Thyroid gland (tissue), 4 donors: ENCODE data around the gene CD80.

Experiments used
- CTCF ChIP-seq, 6 experiments: fragments of 200-600 bp in 3 of 6; fragments of 450-650 bp in 3 of 6; sonication (generic) in 3 of 6; IDR thresholded peaks; one replicate each; pipeline ENCODE4 v1.5.1; 2016 to 2019; ENCODE audit warnings: antibody characterized with exemption in 6 of 6, mild to moderate bottlenecking in 2 of 6, inconsistent platforms in 1 of 6, moderate library complexity in 1 of 6
- POLR2A ChIP-seq, 2 donors: fragments of 450-650 bp; IDR thresholded peaks; one replicate each; pipeline ENCODE4 v1.6.1; 2017; ENCODE audit warnings: antibody characterized with exemption in 2 of 2, mild to moderate bottlenecking in 2 of 2, moderate library complexity in 1 of 2

- TF ChIP-seq POLR2A (IDR thresholded peaks at IDR 0.05) (no peak), CTCF (IDR thresholded peaks at IDR 0.05) (no peak)
Observed at GRCh38 chr3:119555309-119555735, 4.1 kb downstream of the CD80 start.
